A673 (cell line): ENCODE results near the gene BNC2.

ENCODE experiments used
- CTCF ChIP-seq: fragments of 300-800, 200-600 bp; sonication (generic); conservative IDR thresholded peaks from 2 replicates; pipeline ENCODE4 v1.5.1; 2017; ENCODE audit warnings: low read depth, mild to moderate bottlenecking, antibody characterized with exemption, low read length, moderate library complexity, mixed read lengths
- EZH2 ChIP-seq: fragments of 200-600 bp; sonication (generic); IDR thresholded peaks from 2 replicates; pipeline ENCODE4 v1.6.1; 2017; ENCODE audit warnings: borderline replicate concordance, low read depth, mild to moderate bottlenecking, mixed read lengths, antibody characterized with exemption, low read length; ENCODE audit not compliant: poor library complexity, severe bottlenecking

GRCh38 chr9:16449076-16449730 is 421.3 kb downstream of the BNC2 start:
- TF ChIP-seq CTCF (no peak), EZH2 (no peak)
